ENCODE results near the gene FNBP1.

Gene FNBP1

GRCh38 chr9:129838707-129839259 is 204.2 kb downstream of the FNBP1 start:
- Histone ChIP-seq H3K79me2 (ENCODE audit: insufficient read depth, low read length) (peaks cover 63% of the 10 kb centered on the region), H3K27me3 (ENCODE audit: insufficient read depth, low read length, poor library complexity, severe bottlenecking) (no peaks in the 10 kb centered on the region), H3K9me3 (ENCODE audit: insufficient read depth, low read depth, low read length) (no peaks in the 10 kb centered on the region), H3K36me3 (ENCODE audit: insufficient read depth, low read length) (no peaks in the 10 kb centered on the region), H2AFZ (ENCODE audit: low read length) (no peak overlapping the region), H3F3A (ENCODE audit: low read depth) (no peaks in the 10 kb centered on the region), H3K4me3 (ENCODE audit: low read length, poor library complexity, severe bottlenecking) (peak overlapping the region; percentile 39), H4K20me1 (ENCODE audit: insufficient read depth, low read length, poor library complexity, severe bottlenecking) (peaks cover 6% of the 10 kb centered on the region), H3K4me1 (ENCODE audit: insufficient read depth, low read length, poor library complexity, severe bottlenecking) (peaks cover 33% of the 10 kb centered on the region), H3K9ac (ENCODE audit: low read depth, low read length, poor library complexity, severe bottlenecking) (peak overlapping the region; percentile 90), H3K4me2 (ENCODE audit: low read depth, low read length, poor library complexity, severe bottlenecking) (peak overlapping the region; percentile 79), H3K9me2 (replicated peaks; ENCODE audit: low read depth, low read length) (no peaks in the 10 kb centered on the region)
- no peak for TF ChIP-seq EZH2phosphoT487 (IDR thresholded peaks at IDR 0.05; ENCODE audit: borderline replicate concordance)
- no peak for TF ChIP-seq CTCF (conservative IDR thresholded peaks at IDR 0.05; ENCODE audit: low read length)

Data from Loucy (cell line).